Loucy (cell line): Measurements from ENCODE around the gene C11orf71.

Experiments used
- H2AFZ ChIP-seq: fragments of 200-600 bp; sonication (generic); 2 replicates; pipeline ENCODE4 v1.6.0; 2016; ENCODE audit warnings: antibody characterized with exemption, mild to moderate bottlenecking, low read length, moderate library complexity
- H3F3A ChIP-seq: fragments of 200-600 bp; 2 replicates; pipeline ENCODE4 v1.6.0; 2016; ENCODE audit warnings: antibody characterized with exemption, low read depth, mild to moderate bottlenecking
- H3K27me3 ChIP-seq: fragments of 200-600 bp; sonication (generic); 2 replicates; pipeline ENCODE4 v1.6.1; 2014; ENCODE audit warnings: low read length, mild to moderate bottlenecking; ENCODE audit not compliant: insufficient read depth, poor library complexity, severe bottlenecking
- H3K36me3 ChIP-seq: fragments of 200-600 bp; sonication (generic); 2 replicates; pipeline ENCODE4 v1.6.1; 2016; ENCODE audit warnings: low read length; ENCODE audit not compliant: insufficient read depth
- H3K4me1 ChIP-seq: fragments of 200-600 bp; sonication (generic); 2 replicates; pipeline ENCODE4 v1.5.1; 2014; ENCODE audit warnings: low read length, mild to moderate bottlenecking; ENCODE audit not compliant: insufficient read depth, poor library complexity, severe bottlenecking
- H3K4me2 ChIP-seq: fragments of 200-600 bp; sonication (generic); 2 replicates; pipeline ENCODE4 v1.6.0; 2014; ENCODE audit warnings: antibody characterized with exemption, low read length, low read depth, mild to moderate bottlenecking; ENCODE audit not compliant: poor library complexity, severe bottlenecking
- H3K4me3 ChIP-seq: fragments of 200-600 bp; sonication (generic); 2 replicates; pipeline ENCODE4 v1.5.1; 2014; ENCODE audit warnings: low read length, mild to moderate bottlenecking, mixed read lengths; ENCODE audit not compliant: poor library complexity, severe bottlenecking
- H3K79me2 ChIP-seq: fragments of 200-600 bp; sonication (generic); 2 replicates; pipeline ENCODE4 v1.6.1; 2014; ENCODE audit warnings: low read length; ENCODE audit not compliant: insufficient read depth
- H3K9ac ChIP-seq: fragments of 200-600 bp; sonication (generic); 2 replicates; pipeline ENCODE4 v1.6.0; 2014; ENCODE audit warnings: mild to moderate bottlenecking, low read depth, low read length, moderate library complexity; ENCODE audit not compliant: poor library complexity, severe bottlenecking
- H3K9me2 ChIP-seq: fragments of 200-600 bp; sonication (generic); replicated peaks from 2 replicates; pipeline ENCODE4 v1.6.1; 2016; ENCODE audit warnings: low read depth, low read length, mixed read lengths
- H3K9me3 ChIP-seq: fragments of 200-600 bp; sonication (generic); 2 replicates; pipeline ENCODE4 v1.6.1; 2014; ENCODE audit warnings: mild to moderate bottlenecking, antibody characterized with exemption, low read length, low read depth; ENCODE audit not compliant: insufficient read depth
- H4K20me1 ChIP-seq: fragments of 200-600 bp; sonication (generic); 2 replicates; pipeline ENCODE4 v1.6.0; 2014; ENCODE audit warnings: antibody characterized with exemption, low read length, mild to moderate bottlenecking; ENCODE audit not compliant: insufficient read depth, poor library complexity, severe bottlenecking
- CTCF ChIP-seq: fragments of 200-600 bp; sonication (generic); conservative IDR thresholded peaks from 2 replicates; pipeline ENCODE4 v1.5.1; 2014; ENCODE audit warnings: mild to moderate bottlenecking, antibody characterized with exemption, low read length
- EZH2phosphoT487 ChIP-seq: fragments of 200-600 bp; IDR thresholded peaks from 2 replicates; pipeline ENCODE4 v1.6.1; 2018; ENCODE audit warnings: antibody characterized with exemption, mild to moderate bottlenecking, moderate library complexity, borderline replicate concordance

C11orf71 gene

GRCh38 chr11:114368918-114369680 lies 31.2 kb downstream of the C11orf71 start:
- Histone ChIP-seq H3K4me1 (no peaks in the 10 kb centered on the region), H3K9ac (no peak overlapping the region), H3K79me2 (no peaks in the 10 kb centered on the region), H3K27me3 (peaks cover 9% of the 10 kb centered on the region), H3K9me2 (no peaks in the 10 kb centered on the region), H4K20me1 (no peaks in the 10 kb centered on the region), H3K4me2 (no peak overlapping the region), H3K4me3 (no peak overlapping the region), H3F3A (no peaks in the 10 kb centered on the region), H2AFZ (no peak overlapping the region), H3K9me3 (no peaks in the 10 kb centered on the region), H3K36me3 (no peaks in the 10 kb centered on the region)
- TF ChIP-seq EZH2phosphoT487 (no peak), CTCF (no peak)

- no peaks in the 10 kb centered on the region for H3K4me1 ChIP-seq
- no peaks in the 10 kb centered on the region for H3K9me2 ChIP-seq
- no peaks in the 10 kb centered on the region for H4K20me1 ChIP-seq
- TF ChIP-seq CTCF (no peak), EZH2phosphoT487 (no peak)
- H3K79me2 ChIP-seq: no peaks in the 10 kb centered on the region
- H3K9me3 ChIP-seq: no peaks in the 10 kb centered on the region
- H3K9ac ChIP-seq: no peak overlapping the region
- H3K36me3 ChIP-seq: no peaks in the 10 kb centered on the region
- no peaks in the 10 kb centered on the region for H3F3A ChIP-seq
- no peak overlapping the region for H2AFZ ChIP-seq
- peaks cover 7% of the 10 kb centered on the region for H3K27me3 ChIP-seq
- no peak overlapping the region for H3K4me3 ChIP-seq
- no peak overlapping the region for H3K4me2 ChIP-seq
Measured at GRCh38 chr11:114367244-114367957, 32.9 kb downstream of the C11orf71 start.

GRCh38 chr11:114366331-114367243 lies 33.7 kb downstream of the C11orf71 start:
- no peak overlapping the region for H3K9ac ChIP-seq
- no peak for TF ChIP-seq CTCF
- no peak for TF ChIP-seq EZH2phosphoT487
- no peaks in the 10 kb centered on the region for H4K20me1 ChIP-seq
- H3K27me3 ChIP-seq: peaks cover 7% of the 10 kb centered on the region
- H3K4me3 ChIP-seq: no peak overlapping the region
- H2AFZ ChIP-seq: no peak overlapping the region
- H3K4me1 ChIP-seq: no peaks in the 10 kb centered on the region
- no peaks in the 10 kb centered on the region for H3K79me2 ChIP-seq
- H3K9me2 ChIP-seq: no peaks in the 10 kb centered on the region
- no peak overlapping the region for H3K4me2 ChIP-seq
- no peaks in the 10 kb centered on the region for H3K9me3 ChIP-seq
- H3K36me3 ChIP-seq: no peaks in the 10 kb centered on the region
- H3F3A ChIP-seq: no peaks in the 10 kb centered on the region
